RCC 7860 (cell line): ENCODE results near the gene PODXL2.

Experiments
- DNase-seq: peaks from one replicate; pipeline ENCODE4 v3.0.0-alpha.2; 2015; ENCODE audit warnings: low spot score
- FAIRE-seq: peaks from 2 replicates; lab custom pipeline; 2012; peaks lifted over from hg19 to GRCh38; lab: Jason Lieb, UNC

The PODXL2 gene, protein sequence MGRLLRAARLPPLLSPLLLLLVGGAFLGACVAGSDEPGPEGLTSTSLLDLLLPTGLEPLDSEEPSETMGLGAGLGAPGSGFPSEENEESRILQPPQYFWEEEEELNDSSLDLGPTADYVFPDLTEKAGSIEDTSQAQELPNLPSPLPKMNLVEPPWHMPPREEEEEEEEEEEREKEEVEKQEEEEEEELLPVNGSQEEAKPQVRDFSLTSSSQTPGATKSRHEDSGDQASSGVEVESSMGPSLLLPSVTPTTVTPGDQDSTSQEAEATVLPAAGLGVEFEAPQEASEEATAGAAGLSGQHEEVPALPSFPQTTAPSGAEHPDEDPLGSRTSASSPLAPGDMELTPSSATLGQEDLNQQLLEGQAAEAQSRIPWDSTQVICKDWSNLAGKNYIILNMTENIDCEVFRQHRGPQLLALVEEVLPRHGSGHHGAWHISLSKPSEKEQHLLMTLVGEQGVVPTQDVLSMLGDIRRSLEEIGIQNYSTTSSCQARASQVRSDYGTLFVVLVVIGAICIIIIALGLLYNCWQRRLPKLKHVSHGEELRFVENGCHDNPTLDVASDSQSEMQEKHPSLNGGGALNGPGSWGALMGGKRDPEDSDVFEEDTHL

DNA sequence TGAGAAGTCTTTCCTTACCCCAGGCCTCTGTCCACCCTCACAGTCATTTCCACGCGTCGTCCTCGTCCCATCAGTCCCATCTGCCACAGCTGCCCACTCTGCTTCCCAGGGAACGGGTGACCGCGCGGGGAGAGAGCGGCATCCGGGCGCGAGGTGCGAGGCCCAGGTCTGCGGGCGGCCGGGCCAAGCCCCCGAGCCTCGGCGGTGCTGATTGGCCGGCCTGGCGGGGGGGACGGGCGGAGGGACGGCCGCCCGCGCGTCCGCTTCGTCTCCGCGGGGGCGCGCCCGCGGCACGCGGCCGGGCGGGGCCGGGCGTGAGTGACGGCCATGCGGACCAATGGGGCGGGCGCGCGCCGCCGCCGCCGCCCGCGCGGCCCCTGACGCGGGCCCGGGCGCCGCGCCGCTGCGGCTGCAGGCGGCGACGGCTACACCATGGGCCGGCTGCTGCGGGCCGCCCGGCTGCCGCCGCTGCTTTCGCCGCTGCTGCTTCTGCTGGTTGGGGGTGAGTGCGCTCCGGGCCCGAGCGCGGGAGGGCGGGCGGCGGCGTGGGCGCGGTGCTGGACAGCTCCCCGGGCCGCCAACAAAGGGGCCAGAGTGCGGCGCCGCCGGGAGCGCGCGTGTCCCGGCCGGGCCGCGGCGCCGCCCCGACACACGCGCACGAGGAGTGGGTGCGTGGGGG lies at the start of gene PODXL2:
Gene PODXL2, plus strand, starts transcription at position 398 of the 679 bp plus-strand sequence. Its CDS starts 35 bp downstream, at position 433.
- FAIRE-seq, result no peak
- no peak for DNase-seq

DNA sequence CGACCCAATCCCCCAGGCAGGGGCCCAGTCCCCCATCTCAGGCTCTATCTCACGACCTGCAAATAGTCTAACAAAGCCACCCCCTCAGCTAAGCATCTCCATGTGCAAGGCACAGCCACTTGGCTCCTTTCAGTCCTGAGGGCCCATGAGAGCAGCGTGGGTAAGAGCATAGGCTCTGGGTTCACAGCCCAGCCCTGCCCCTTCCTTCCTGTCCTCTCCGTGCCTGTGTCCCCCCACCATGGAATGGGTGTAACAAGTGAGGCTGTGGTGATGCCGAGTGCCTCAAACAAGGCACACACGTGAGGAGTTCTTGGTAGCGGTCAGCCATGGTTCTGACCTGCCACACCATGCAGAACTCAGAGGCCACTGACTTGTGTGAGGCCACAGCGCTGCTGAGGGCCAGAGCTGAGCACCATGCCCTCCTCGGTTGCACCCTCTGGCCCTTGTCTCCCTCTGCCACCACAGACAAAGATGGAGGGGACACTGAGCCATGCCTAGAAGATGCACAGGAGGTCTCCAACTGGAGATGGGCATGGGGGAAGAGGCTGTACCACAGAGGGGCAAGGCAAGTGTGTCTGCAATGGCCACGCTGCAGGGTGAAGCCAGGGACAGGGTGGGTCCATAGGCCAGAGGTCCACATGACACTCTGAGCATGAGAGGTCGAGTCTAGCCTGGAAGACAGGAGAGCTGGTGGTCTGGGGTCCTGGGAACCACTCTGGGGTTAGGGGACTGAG lies 48.5 kb upstream of the PODXL2 start:
- FAIRE-seq (no peak), DNase-seq (no peak)

DNA sequence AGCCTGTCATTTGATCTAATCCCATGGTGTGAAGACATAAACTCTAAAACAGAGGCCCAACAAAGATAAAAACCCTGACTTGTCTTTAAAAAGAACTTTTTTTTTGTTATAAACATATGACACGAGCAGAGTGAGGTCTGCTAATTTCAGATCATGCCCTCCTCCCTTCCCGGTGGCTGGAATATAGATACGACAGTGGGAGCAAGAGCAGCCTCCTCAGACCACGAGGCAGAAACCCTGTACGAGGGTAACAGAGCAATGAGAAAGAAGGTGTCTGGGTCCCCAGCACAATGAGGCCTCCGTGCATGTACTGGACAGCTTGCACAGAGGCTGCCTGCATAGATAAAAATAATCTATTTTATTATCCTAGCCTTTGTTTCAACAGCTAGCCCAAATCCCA lies 44.3 kb upstream of the PODXL2 start:
- DNase-seq (no peak), FAIRE-seq (no peak)

DNA sequence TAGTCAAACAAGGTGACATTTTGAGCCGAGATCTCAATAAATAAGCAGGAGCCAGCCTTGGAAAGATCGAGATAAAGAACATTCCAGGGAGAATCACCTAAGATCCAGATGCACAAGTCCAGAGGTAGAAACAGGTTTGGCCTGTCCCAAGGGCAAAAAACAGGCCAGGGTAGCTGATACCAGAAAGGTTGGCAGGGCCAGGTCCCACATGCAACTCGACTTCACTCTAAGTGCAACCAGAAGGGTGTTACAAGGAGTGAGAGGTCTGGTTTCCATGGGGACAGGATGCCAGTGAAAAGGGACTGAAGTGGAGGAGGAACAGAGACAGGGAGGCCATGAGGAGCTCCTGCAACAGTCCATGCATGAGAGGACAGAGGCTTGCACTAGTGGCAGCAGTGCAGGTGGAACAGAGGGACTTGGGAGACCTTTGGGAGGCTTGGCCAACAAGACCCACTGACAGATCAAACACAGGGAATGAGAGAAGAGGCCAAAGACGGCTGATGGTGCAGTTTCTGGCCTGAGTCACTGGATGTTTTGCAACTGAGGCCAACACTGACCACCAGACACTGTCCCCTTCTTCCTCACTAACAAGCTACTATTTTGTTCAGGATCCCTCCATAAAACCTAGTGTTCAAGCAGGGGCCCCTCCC lies 43.7 kb upstream of the PODXL2 start:
- no peak for FAIRE-seq
- DNase-seq, result no peak

DNA sequence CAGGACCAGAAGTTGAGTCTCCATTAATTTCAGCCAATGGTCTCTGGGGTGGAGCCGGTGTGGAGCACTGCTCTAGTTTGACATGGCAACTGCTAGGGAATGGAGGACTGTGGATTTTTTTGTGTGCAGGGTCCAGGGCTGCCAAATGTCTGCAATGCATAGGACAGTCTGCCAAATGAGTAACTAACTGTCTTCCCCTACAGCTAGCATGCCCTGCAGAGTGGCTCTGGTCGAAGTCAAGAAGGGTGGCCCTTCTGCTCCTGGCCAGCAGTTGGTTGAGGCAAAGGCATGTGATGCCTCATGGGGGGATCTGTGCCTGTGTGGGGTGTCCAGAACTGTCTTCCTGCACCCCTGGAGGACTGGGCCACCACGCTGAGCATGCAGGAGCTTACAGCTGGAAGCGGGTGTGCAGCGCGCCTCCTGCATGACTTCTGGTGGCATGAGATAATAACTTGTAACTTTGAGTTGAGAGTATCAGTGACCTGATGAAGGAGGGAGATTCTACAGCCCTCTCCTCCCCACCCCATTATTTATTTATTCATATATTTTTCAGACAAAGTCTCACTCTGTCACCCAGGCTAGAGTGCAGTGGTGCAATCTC lies 43.1 kb upstream of the PODXL2 start:
- DNase-seq, result no peak
- no peak for FAIRE-seq

DNA sequence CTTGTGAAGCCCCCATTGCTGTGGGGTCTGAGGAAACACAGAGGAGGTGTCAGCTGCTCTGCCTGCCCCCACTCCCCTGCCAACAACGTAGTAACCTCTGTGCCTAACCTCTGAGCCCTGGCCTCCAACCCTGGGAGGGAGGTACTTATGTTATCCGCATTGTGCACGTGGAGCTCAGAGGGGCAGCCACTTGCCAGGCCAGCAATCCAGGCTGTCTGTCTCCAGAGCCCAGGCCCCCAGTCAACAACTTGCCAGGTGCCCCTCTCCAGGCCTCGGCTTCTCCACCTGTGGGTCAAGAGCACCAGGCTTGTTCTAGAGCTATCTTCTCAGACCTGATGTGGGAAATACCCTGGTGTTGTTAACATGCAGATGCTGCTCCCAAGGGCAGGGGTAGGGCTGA lies 41.1 kb upstream of the PODXL2 start:
- FAIRE-seq, result no peak
- DNase-seq, result no peak

DNA sequence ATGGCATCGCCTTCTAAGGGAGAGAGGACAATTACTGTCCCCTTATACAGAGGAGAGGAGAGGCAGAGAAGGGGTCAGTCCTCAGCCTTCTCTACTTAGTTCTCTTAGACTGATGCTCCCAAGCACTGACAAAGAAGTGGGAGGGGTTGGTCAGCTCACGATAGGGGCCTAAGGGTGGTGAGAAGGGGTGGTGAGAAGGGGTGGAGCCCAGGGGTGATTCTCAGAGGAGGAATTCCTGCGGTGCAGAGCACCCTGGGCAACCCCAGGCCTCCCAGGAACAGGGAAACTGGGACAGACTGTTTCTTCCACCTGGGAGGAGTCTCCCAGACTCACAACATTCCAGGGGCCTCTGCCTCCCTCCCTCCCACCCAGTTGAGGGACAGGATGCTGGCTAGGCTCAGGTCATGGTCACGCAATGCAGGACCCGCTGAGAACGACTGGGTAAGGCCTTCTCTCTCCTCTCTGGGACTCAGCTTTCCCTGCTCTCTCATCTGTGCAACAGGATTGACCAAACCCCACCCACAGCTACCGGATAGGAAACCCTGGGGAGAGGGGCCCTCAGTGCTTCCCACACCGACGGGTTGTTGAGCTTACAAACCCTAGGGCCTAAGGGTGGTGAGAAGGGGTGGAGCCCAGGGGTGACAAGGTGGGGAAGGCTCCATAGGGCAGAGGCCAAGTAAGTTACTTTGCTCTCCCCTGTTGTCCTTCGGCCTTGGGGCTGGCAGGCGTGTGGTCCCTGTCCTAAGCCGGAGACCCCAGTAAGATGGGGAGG lies 40.0 kb upstream of the PODXL2 start:
- FAIRE-seq, result peak; percentile 23
- DNase-seq, result peak; percentile 80

DNA sequence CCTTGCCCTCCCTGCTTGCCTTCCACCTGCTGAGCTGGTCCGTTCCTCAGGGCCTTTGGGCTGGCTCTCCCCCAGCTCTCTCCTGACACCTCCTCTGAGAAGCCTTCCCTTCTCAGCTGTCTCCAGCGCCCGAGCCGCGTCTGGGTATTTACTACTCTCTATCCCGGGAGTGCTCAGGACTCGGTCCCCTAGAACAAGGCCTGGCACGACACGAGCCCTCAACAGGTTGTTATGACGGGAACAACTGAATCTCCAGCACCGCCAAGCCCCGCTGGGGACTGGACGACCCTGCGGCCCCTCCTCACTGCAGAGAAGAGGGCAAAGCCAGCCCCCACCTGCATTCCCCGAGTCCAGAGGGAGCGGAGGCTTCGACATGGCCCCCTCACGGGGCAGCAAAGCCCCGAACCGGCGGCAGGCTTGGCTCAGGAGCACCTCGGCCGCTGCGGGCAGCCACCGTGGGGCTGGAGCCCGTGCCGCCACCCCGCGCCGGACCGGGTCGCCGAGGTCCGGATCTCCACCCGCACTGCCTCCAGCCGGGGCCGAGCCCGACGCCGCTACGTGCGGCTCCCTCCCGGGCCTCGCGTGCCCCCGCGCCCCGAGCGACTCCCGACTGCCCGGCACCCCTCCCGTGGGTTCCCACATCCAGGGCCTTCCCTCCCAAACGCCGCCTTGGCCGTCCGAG lies 39.2 kb upstream of the PODXL2 start:
- no peak for DNase-seq
- FAIRE-seq, result no peak

DNA sequence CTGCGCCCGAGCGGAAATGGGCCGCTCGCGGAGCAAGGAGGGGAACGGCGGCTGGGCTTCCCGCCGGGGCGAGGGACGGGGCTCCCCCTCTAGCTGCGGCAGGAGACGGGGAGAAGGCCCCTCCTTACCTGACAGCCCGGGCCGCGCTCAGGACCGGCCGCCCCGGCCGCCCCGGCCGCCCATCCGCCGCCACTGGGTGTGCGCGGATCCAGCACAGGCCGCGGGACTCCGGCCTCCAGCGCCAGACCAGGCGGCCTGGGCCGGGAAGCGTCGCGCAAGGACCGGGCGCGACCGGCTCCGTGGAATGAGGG lies 38.7 kb upstream of the PODXL2 start:
- no peak for DNase-seq
- no peak for FAIRE-seq

DNA sequence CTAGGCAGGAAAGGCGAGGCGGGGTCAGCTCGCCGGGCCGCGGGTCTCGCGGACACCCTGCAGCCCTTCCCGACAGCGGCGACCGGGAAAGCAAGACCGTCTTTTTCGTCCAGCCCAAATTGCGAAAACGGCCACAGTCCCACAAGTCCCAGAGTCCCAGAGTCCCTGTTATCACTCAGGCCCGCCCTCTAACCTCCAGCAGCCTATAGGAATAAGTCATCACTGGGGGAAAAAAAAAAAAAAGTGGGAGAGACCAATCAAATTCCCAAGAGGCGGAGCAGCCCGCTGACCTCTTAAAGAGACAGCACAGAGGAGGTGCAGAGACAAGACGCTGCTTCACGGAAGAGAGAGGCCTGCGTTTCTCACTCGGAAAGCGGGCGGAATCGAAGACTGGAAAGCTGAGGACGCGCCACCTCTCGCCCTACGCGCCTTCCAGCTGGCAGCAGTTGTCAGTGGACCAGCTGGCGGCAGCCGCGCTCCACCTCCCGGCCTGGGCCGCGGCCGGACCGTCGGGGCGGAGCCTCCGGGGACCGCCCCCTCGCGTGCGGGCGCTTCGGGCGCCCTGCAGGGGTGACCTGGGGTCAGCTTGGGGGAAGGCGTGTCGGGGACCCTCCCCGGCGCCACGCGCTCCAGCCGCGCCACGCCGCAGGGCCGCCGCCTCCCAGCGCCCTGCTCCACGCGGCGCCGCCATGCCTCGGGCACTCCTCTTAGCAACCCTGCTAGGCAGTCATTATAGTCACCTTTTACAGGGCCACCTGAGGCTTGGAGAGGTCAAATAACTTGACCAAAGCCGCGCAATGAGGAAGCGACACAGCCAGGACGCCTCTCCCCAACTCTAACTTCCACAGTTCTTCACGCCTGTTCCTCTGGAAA lies 38.2 kb upstream of the PODXL2 start, which contains the start of gene TPRA1:
Gene TPRA1, minus strand, starts transcription at position 141 of the 873 bp plus-strand sequence. CDS start 10,587 bp downstream, outside the sequence.
- DNase-seq (peak; percentile 98), FAIRE-seq (peak; percentile 88)

DNA sequence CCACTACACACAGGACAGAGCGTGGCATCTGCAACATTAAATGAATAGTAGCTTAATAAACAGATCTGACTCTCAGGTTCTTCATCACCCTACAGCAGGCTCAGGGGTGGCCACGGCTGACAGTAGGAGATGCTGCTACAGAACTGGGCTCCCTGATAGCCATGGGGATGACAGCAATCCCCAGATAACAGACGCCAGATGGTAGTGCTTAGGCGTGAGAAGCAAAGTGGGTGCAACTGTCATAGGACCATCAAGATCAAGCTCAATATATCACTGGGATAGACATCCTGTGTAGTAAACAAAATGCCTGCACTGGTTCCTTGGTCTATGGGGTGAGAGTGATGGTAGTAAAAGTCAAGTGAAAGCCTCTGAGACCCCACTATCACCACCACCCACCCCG lies 35.8 kb upstream of the PODXL2 start:
- no peak for DNase-seq
- FAIRE-seq, result no peak

DNA sequence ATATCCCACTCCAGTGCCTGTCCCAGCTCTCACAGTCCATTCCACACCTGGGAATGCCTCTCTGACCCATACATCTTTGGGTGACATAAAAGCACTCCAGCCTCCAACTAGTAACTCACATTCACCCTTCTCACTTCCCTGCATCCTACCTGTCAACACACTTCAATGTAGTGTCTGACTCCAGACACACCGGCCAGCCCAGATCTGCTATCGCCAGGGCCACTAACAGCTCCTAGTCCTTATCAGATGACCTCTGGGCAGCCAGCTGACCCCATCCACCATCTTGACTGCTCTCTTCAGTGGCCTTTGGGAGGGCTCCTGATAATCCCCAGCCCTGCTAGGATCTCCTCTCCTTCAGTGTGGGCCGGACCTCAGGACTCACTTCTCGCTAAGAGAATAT lies 33.7 kb upstream of the PODXL2 start:
- FAIRE-seq, result no peak

DNA sequence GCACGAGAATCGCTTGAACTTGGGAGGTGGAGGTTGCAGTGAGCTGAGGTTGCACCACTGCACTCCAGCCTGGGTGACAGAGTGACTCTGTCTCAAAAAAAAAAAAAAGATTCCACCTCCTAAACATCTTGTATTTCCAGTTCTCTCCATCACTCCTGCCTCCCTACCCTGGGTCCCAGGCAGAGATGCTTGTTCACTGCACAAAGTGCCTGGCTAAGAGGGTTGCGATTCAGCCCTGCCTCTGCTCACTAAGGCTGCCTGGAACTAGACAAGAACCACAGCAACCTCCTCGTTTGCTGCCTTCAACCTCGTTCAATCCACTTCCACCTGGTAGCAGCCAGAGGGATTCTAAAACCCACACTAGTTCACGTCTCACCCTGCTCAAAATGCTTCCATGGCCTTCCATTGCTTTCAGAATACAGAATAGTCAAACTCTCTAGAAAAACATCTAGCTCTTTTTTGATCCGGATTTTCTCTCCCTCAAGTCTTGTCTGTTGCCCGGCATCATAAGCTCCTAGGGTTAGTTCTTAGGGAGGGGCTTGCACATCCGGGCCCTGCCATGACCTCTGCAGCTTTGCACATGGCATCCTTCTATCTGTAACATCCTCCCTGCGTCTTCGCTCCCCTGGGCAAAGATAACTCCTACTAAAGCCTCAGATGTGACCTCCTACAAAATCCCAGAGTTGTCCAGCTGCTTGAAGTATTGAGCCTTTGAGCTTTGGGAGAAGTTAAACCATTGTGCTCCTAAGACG lies 31.8 kb upstream of the PODXL2 start:
- no peak for DNase-seq
- no peak for FAIRE-seq

More for the DNA sequence above, 33.7 kb upstream of the PODXL2 start:
- no peak for DNase-seq

DNA sequence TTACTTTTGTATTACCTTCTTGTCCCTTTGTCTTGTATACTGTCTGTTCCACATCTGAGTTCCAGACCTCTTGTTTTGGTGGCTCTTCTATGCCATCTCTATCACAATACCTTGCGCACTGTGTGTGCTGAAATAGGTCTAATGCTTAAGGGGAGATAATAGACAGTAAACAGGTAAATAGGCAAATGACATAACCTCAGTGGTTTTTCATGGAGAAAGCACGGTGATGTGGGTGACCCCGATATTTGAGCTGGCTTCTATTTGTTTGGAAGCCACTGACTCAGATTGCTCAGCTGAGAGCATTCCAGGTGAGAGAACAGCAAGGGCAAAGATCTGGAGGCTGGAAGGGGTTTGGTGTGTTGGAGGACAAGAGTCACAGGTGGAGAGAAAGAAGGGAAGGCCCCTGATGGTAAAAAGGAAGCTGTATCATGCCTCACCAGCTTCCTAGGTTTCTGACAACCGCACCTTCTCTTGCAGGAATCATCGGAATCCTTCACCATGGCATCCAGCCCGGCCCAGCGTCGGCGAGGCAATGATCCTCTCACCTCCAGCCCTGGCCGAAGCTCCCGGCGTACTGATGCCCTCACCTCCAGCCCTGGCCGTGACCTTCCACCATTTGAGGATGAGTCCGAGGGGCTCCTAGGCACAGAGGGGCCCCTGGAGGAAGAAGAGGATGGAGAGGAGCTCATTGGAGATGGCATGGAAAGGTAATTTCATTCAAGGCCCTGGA lies 30.0 kb upstream of the PODXL2 start:
- no peak for DNase-seq
- FAIRE-seq, result no peak

DNA sequence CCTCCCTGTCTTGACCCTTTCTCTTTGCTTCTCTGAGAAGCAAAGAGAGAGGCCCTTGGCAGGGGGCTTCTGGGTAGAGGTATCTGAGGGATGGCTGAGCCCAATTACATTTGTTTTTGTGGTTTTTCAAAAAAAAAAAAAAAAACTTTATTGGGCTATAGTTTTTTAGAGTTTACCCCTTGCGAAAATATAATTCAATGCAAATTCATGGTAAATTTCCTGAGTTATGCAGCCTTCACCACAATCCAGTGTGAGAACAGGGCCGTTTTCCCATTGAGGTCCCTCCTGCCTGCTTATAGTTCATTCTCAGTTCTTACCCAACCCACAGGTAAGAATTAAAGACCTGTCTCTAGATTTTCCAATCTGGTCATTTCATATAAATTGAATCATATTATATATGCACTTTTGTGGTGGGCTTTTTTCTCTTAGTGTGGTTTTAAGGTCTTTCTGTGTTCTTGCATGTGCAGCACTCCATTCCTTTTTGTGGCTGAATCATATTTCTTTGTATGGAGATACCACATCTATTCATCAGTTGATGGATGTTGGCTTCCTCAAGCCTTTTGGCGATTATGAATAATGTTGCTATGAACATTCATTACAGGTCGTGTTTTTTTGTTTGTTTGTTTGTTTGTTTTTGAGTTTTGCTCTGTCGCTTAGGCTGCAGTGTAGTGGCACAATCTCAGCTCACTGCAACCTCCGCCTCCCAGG lies 28.1 kb upstream of the PODXL2 start:
- no peak for DNase-seq

DNA sequence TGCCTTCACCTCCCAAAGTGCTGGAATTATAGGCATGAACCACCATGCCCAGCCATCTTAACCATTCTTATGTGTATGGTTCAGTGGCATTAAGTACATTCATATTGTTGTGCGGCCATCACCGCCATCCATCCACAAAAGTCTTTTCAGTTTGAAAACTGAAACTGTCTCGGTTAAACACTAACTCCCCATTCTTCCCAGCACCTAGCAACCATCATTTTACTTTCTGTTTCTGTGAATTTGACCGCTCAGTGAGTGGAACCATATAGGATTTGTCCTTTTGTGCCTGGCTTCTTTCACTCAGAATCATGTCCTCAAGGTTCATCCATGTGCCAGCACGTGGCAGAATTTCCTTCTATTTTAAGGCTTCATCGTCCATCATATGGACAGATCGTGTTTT lies 24.9 kb upstream of the PODXL2 start:
- no peak for FAIRE-seq

More for the DNA sequence above, 28.1 kb upstream of the PODXL2 start:
- no peak for FAIRE-seq

More for the DNA sequence above, 24.9 kb upstream of the PODXL2 start:
- DNase-seq, result no peak
